HEK293 (cell line): ENCODE results near the gene TBC1D22A.

Experiments
- ZNF624 ChIP-seq: fragments of 450-650 bp; formaldehyde crosslinking; IDR thresholded peaks from 2 replicates; pipeline ENCODE4 v1.5.1; 2017; ENCODE audit warnings: missing biosample characterization, missing genetic modification characterization
- TF ChIP-seq, protein P1 (sequence below): fragments of 450-650 bp; formaldehyde crosslinking; IDR thresholded peaks from 2 replicates; pipeline ENCODE4 v1.5.1; 2016; ENCODE audit warnings: missing biosample characterization, missing genetic modification characterization, borderline replicate concordance

GRCh38 chr22:47001288-47001687 lies 238.8 kb downstream of the TBC1D22A start:
- TF ChIP-seq, protein P1, sequence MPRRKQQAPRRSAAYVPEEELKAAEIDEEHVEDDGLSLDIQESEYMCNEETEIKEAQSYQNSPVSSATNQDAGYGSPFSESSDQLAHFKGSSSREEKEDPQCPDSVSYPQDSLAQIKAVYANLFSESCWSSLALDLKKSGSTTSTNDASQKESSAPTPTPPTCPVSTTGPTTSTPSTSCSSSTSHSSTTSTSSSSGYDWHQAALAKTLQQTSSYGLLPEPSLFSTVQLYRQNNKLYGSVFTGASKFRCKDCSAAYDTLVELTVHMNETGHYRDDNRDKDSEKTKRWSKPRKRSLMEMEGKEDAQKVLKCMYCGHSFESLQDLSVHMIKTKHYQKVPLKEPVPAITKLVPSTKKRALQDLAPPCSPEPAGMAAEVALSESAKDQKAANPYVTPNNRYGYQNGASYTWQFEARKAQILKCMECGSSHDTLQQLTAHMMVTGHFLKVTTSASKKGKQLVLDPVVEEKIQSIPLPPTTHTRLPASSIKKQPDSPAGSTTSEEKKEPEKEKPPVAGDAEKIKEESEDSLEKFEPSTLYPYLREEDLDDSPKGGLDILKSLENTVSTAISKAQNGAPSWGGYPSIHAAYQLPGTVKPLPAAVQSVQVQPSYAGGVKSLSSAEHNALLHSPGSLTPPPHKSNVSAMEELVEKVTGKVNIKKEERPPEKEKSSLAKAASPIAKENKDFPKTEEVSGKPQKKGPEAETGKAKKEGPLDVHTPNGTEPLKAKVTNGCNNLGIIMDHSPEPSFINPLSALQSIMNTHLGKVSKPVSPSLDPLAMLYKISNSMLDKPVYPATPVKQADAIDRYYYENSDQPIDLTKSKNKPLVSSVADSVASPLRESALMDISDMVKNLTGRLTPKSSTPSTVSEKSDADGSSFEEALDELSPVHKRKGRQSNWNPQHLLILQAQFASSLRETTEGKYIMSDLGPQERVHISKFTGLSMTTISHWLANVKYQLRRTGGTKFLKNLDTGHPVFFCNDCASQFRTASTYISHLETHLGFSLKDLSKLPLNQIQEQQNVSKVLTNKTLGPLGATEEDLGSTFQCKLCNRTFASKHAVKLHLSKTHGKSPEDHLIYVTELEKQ (tag by site-specific recombination): no peak
- TF ChIP-seq ZNF624 (tag by site-specific recombination): no peak
